ENCODE measurements around the gene TXK.

DNA sequence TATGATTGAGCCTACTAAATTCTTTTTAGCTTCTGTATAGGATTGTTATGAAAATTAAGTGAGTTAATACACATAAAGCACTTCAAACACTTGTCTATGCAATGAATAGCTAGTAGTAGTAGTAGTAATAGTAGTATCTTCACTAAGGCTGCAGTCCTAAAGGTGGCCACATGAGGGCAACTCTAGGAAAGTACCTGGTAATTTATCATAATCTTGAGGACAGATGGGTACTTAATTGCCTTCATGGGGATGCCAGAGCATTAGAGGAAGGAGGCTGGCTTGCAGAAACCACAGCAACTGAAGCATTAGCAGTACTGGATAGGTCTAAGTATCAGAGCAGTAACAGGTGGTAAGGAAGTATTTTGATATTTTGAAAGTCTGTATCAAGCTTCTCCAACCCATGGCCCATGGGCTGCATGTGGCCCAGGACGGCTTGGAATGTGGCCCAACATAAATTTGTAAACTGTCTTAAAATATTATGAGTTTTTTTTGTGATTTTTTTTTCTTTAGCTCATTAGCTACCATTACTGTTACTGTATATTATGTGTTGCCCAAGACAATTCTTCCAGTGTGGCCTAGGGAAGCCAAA is 100.1 kb downstream of the TXK start:
- TF ChIP-seq, protein P1, sequence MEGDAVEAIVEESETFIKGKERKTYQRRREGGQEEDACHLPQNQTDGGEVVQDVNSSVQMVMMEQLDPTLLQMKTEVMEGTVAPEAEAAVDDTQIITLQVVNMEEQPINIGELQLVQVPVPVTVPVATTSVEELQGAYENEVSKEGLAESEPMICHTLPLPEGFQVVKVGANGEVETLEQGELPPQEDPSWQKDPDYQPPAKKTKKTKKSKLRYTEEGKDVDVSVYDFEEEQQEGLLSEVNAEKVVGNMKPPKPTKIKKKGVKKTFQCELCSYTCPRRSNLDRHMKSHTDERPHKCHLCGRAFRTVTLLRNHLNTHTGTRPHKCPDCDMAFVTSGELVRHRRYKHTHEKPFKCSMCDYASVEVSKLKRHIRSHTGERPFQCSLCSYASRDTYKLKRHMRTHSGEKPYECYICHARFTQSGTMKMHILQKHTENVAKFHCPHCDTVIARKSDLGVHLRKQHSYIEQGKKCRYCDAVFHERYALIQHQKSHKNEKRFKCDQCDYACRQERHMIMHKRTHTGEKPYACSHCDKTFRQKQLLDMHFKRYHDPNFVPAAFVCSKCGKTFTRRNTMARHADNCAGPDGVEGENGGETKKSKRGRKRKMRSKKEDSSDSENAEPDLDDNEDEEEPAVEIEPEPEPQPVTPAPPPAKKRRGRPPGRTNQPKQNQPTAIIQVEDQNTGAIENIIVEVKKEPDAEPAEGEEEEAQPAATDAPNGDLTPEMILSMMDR (IDR thresholded peaks at IDR 0.05; ENCODE audit: poor library complexity) = peak; percentile 39
- TF ChIP-seq EZH2 (IDR thresholded peaks at IDR 0.05; ENCODE audit: borderline replicate concordance) (no peak), EZH2phosphoT487 (IDR thresholded peaks at IDR 0.05; ENCODE audit: low read depth, severe bottlenecking, unreplicated experiment) (no peak)

Measured in hepatocyte (in vitro differentiated cells).